ENCODE results near the gene RAB12. TPM values are rescaled to one million over a fixed set of nuclear protein-coding genes. Genes with fewer than 3 reads are reported as not detected.

The RAB12 gene
- total and polyA plus RNA-seq, 2 of the 13 experiments (the other 11 are each of a cell fraction or from before 2014, with no cell fraction given) = 9.5 to 25.3 TPM

GRCh38 chr18:8623549-8624106, 14.4 kb downstream of the RAB12 start:
- CTCF ChIA-PET (ENCODE audit: low intra/inter-chr PET ratio, low total read pairs) = no interaction called here
- Histone ChIP-seq H3K79me2 (ENCODE audit: insufficient read depth, low read length) (peaks cover 47% of the 10 kb centered on the region), H3K9ac (ENCODE audit: insufficient read depth, low read depth, low read length) (no peak overlapping the region), H3K27ac (ENCODE audit: extremely low read length, insufficient read depth, low read length) (no peak overlapping the region), H3K4me1 (ENCODE audit: insufficient read depth, low read length) (peaks cover 43% of the 10 kb centered on the region), H3K27me3 (ENCODE audit: control insufficient read depth in 1 of 2, insufficient read depth in 2 of 2, low read length in 2 of 2) (no peaks in the 10 kb centered on the region), H3K9me3 (ENCODE audit: low read length) (no peaks in the 10 kb centered on the region), H3K4me2 (ENCODE audit: low read depth, low read length) (no peak overlapping the region), H3K36me3 (replicated peaks in 1 of 2; ENCODE audit: control insufficient read depth in 1 of 2, insufficient read depth in 2 of 2, low read length in 2 of 2) (peaks cover 3 to 18% of the 10 kb centered on the region in 2 experiments; a peak in 3 of 5 replicates), H4K20me1 (ENCODE audit: insufficient read depth, low read length) (peaks cover 3% of the 10 kb centered on the region; the same call in 1 of the 2 replicates), H2AFZ (ENCODE audit: low read length) (no peak overlapping the region), H3K4me3 (replicated peaks in 1 of 3; ENCODE audit: insufficient read depth in 1 of 3, low read depth in 2 of 3, low read length in 3 of 3) (no peak overlapping the region)
- no peak for FAIRE-seq
- 95% methylated on average over 3 of the region's 4 CpGs for WGBS (ENCODE audit: low lambda C conversion rate)
- no TSS peak for BruUV-seq (replicated peaks)
- ATAC-seq = no peak
- in situ Hi-C loops (cut with HindIII; ENCODE audit: extremely low pct_ligation_motif_present, low pct_unique_long_range_greater_than_20kb) = no loop called here
- intact Hi-C loops (cut with micrococcal nuclease; ENCODE audit: unreplicated experiment) = no loop called here
- POLR2A ChIA-PET = no interaction called here
- DNase-seq (ENCODE audit: low spot score) = no peak
- TF ChIP-seq ZNF546 (CRISPR knock-in tag; conservative IDR thresholded peaks at IDR 0.05) = no peak
- TF ChIP-seq HES4 (CRISPR knock-in tag; IDR thresholded peaks at IDR 0.05; ENCODE audit: borderline replicate concordance) = no peak
- no peak for TF ChIP-seq ZNF335 (CRISPR knock-in tag; IDR thresholded peaks at IDR 0.05)
- TF ChIP-seq IKZF1 (IDR thresholded peaks at IDR 0.05) = no peak
- TF ChIP-seq ZNF652 (CRISPR knock-in tag; IDR thresholded peaks at IDR 0.05; ENCODE audit: borderline replicate concordance, low read depth) = no peak
- no peak for TF ChIP-seq RERE (CRISPR knock-in tag; IDR thresholded peaks at IDR 0.05; ENCODE audit: low read depth)
- no peak for TF ChIP-seq NFYB (CRISPR knock-in tag; IDR thresholded peaks at IDR 0.05)

All from HepG2 (cell line).